EL (cell line): ENCODE measurements around the gene CATSPERZ.

ENCODE experiments used
- DNase-seq: peaks from one replicate; pipeline ENCODE4 v3.0.0-alpha.2; 2016

The CATSPERZ gene

GRCh38 chr11:64285885-64286800 is 14.0 kb upstream of the CATSPERZ start:
- no peak for DNase-seq

- DNase-seq: no peak
These were observed 13.4 kb upstream of the CATSPERZ start for GRCh38 chr11:64286801-64287159.

- DNase-seq: no peak
These were observed 12.3 kb upstream of the CATSPERZ start for GRCh38 chr11:64287676-64288352.

- DNase-seq: no peak
These were observed 11.8 kb upstream of the CATSPERZ start for GRCh38 chr11:64288353-64288750.

- no peak for DNase-seq
These were observed 11.1 kb upstream of the CATSPERZ start for GRCh38 chr11:64289002-64289564.

GRCh38 chr11:64290352-64291261 is 9.6 kb upstream of the CATSPERZ start:
- DNase-seq: no peak

- no peak for DNase-seq
These were observed 8.9 kb upstream of the CATSPERZ start, which contains the start of gene KCNK4 for GRCh38 chr11:64291262-64291751. Gene KCNK4, plus strand, starts transcription at chr11:64291302. Its CDS starts 1,717 bp downstream, at chr11:64293019.

- no peak for DNase-seq
These were observed 8.3 kb upstream of the CATSPERZ start for GRCh38 chr11:64291752-64292459.

- no peak for DNase-seq
These were observed 7.5 kb upstream of the CATSPERZ start for GRCh38 chr11:64292460-64293254.

- DNase-seq: no peak
These were observed 5.4 kb upstream of the CATSPERZ start for GRCh38 chr11:64294774-64295173.

- no peak for DNase-seq
These were observed 4.4 kb upstream of the CATSPERZ start for GRCh38 chr11:64295760-64296159.

GRCh38 chr11:64296236-64296635 is 3.9 kb upstream of the CATSPERZ start:
- DNase-seq: no peak

GRCh38 chr11:64296830-64297698 is 3.1 kb upstream of the CATSPERZ start:
- no peak for DNase-seq

- DNase-seq: no peak
These were observed 2.3 kb upstream of the CATSPERZ start for GRCh38 chr11:64297699-64298358.

GRCh38 chr11:64298966-64299846 is 952 bp upstream of the CATSPERZ start:
- no peak for DNase-seq

- no peak for DNase-seq
These were observed 3.2 kb downstream of the CATSPERZ start for GRCh38 chr11:64303109-64304031.

- DNase-seq: no peak
These were observed 3.8 kb downstream of the CATSPERZ start for GRCh38 chr11:64304032-64304315.
